ENCODE measurements around the gene AFF4. TPM values are rescaled to one million over a fixed set of nuclear protein-coding genes. Genes with fewer than 3 reads are reported as not detected.

AFF4 gene
- total RNA-seq, 2 experiments from 2014 or later: 20.9 to 29.3 TPM

- Mint-ChIP-seq H3K36me3 (ENCODE audit: low read depth) (no peaks in the 10 kb centered on the region), H3K27ac (no peak overlapping the region), H3K27me3 (peaks cover 42% of the 10 kb centered on the region), H3K4me3 (no peak overlapping the region), H3K4me1 (peaks cover 3% of the 10 kb centered on the region), H3K9me3 (ENCODE audit: low read depth) (no peaks in the 10 kb centered on the region)
- ChIA-PET POLR2A (interaction anchor here (0.7 kb wide), 1 partner anchor 226 kb away, joined by 3 read pairs; the partner anchor contains the start of gene HSPA4), CTCF (interaction anchor here (0.6 to 2.2 kb wide), 7 partner anchors 9 to 299 kb away, joined by 3 to 7 read pairs (median 3); partner anchors contain the start of gene SOWAHA)
- ATAC-seq: peak; percentile 30
- peak; percentile 44 for DNase-seq
- intact Hi-C loops (cut with DNase I, micrococcal nuclease): no loop called here
Observed at GRCh38 chr5:132825834-132826391, 137.5 kb downstream of the AFF4 start.

Other genes starting within 250 kb of the AFF4 start
- 10 to 100 TPM in 1 of 2 experiments, 1 to 10 TPM in 1; 7.1 to 10.6 TPM for gene KIF3A, start 226.1 kb downstream of the AFF4 start, total RNA-seq
- gene CCNI2, start 216.2 kb downstream of the AFF4 start, total RNA-seq: 1 to 10 TPM; 4.3 to 4.6 TPM
- 10 to 100 TPM; 18.6 to 19.9 TPM for gene SEPTIN8, start 186.4 kb downstream of the AFF4 start, total RNA-seq
- under 1 TPM in 1 of 2 experiments, not detected in 1; 0.05 TPM for gene SOWAHA, start 150.3 kb downstream of the AFF4 start, total RNA-seq
- gene SHROOM1, start 133.0 kb downstream of the AFF4 start, total RNA-seq: under 1 TPM; 0.63 to 0.89 TPM
- under 1 TPM; 0.41 to 0.69 TPM for gene GDF9, start 97.2 kb downstream of the AFF4 start, total RNA-seq
- gene UQCRQ, start 97.0 kb downstream of the AFF4 start, total RNA-seq: 100 to 1,000 TPM; 299 to 537 TPM
- 1 to 10 TPM; 2.5 to 3.1 TPM for gene LEAP2, start 90.0 kb downstream of the AFF4 start, total RNA-seq
- gene ZCCHC10, start 62.9 kb upstream of the AFF4 start, total RNA-seq: 10 to 100 TPM; 25.7 to 32.2 TPM
- 100 to 1,000 TPM; 243 to 268 TPM for gene HSPA4, start 88.4 kb upstream of the AFF4 start, total RNA-seq

All from activated CD4-positive, alpha-beta T cell treated with anti-CD3 and anti-CD28 coated beads for 36 hours (primary cell).